Loucy (cell line): Measurements from ENCODE around the gene PRRX1.
A peak's percentile ranks its signal among the peaks of the same experiment; 100 is the strongest.

Experiments
- H2AFZ ChIP-seq: fragments of 200-600 bp; sonication (generic); 2 replicates; pipeline ENCODE4 v1.6.0; 2016; ENCODE audit warnings: antibody characterized with exemption, mild to moderate bottlenecking, low read length, moderate library complexity
- H3F3A ChIP-seq: fragments of 200-600 bp; 2 replicates; pipeline ENCODE4 v1.6.0; 2016; ENCODE audit warnings: antibody characterized with exemption, low read depth, mild to moderate bottlenecking
- H3K27me3 ChIP-seq: fragments of 200-600 bp; sonication (generic); 2 replicates; pipeline ENCODE4 v1.6.1; 2014; ENCODE audit warnings: low read length, mild to moderate bottlenecking; ENCODE audit not compliant: insufficient read depth, poor library complexity, severe bottlenecking
- H3K36me3 ChIP-seq: fragments of 200-600 bp; sonication (generic); 2 replicates; pipeline ENCODE4 v1.6.1; 2016; ENCODE audit warnings: low read length; ENCODE audit not compliant: insufficient read depth
- H3K4me1 ChIP-seq: fragments of 200-600 bp; sonication (generic); 2 replicates; pipeline ENCODE4 v1.5.1; 2014; ENCODE audit warnings: low read length, mild to moderate bottlenecking; ENCODE audit not compliant: insufficient read depth, poor library complexity, severe bottlenecking
- H3K4me2 ChIP-seq: fragments of 200-600 bp; sonication (generic); 2 replicates; pipeline ENCODE4 v1.6.0; 2014; ENCODE audit warnings: antibody characterized with exemption, low read length, low read depth, mild to moderate bottlenecking; ENCODE audit not compliant: poor library complexity, severe bottlenecking
- H3K4me3 ChIP-seq: fragments of 200-600 bp; sonication (generic); 2 replicates; pipeline ENCODE4 v1.5.1; 2014; ENCODE audit warnings: low read length, mild to moderate bottlenecking, mixed read lengths; ENCODE audit not compliant: poor library complexity, severe bottlenecking
- H3K79me2 ChIP-seq: fragments of 200-600 bp; sonication (generic); 2 replicates; pipeline ENCODE4 v1.6.1; 2014; ENCODE audit warnings: low read length; ENCODE audit not compliant: insufficient read depth
- H3K9ac ChIP-seq: fragments of 200-600 bp; sonication (generic); 2 replicates; pipeline ENCODE4 v1.6.0; 2014; ENCODE audit warnings: mild to moderate bottlenecking, low read depth, low read length, moderate library complexity; ENCODE audit not compliant: poor library complexity, severe bottlenecking
- H3K9me2 ChIP-seq: fragments of 200-600 bp; sonication (generic); replicated peaks from 2 replicates; pipeline ENCODE4 v1.6.1; 2016; ENCODE audit warnings: low read depth, low read length, mixed read lengths
- H3K9me3 ChIP-seq: fragments of 200-600 bp; sonication (generic); 2 replicates; pipeline ENCODE4 v1.6.1; 2014; ENCODE audit warnings: mild to moderate bottlenecking, antibody characterized with exemption, low read length, low read depth; ENCODE audit not compliant: insufficient read depth
- H4K20me1 ChIP-seq: fragments of 200-600 bp; sonication (generic); 2 replicates; pipeline ENCODE4 v1.6.0; 2014; ENCODE audit warnings: antibody characterized with exemption, low read length, mild to moderate bottlenecking; ENCODE audit not compliant: insufficient read depth, poor library complexity, severe bottlenecking
- EZH2phosphoT487 ChIP-seq: fragments of 200-600 bp; IDR thresholded peaks from 2 replicates; pipeline ENCODE4 v1.6.1; 2018; ENCODE audit warnings: antibody characterized with exemption, mild to moderate bottlenecking, moderate library complexity, borderline replicate concordance
- TF ChIP-seq, protein P1 (sequence below): fragments of 200-600 bp; sonication (generic); conservative IDR thresholded peaks from 2 replicates; pipeline ENCODE4 v1.5.1; 2014; ENCODE audit warnings: mild to moderate bottlenecking, antibody characterized with exemption, low read length

The PRRX1 gene

DNA sequence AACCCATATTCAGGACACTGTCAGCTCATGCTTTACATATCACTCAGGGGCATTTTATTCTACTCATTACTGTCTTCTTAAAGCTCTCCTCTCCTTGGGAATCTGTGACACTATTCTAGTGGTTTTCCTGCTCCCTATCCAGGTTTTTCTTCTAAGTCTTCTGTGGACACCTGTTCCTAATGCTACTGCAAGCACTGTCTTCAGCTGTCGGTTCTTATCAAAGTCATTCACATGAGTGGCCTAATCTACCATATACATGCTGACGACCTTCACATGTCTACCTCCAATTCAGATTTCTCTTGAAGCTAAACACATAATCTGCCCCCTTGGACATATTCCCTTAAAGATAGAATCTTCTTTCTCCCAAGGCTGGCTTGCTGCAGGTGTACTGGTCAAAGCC, 39.8 kb upstream of the PRRX1 start:
- Histone ChIP-seq H3K4me2 (no peak overlapping the region), H3K4me3 (no peak overlapping the region)

DNA sequence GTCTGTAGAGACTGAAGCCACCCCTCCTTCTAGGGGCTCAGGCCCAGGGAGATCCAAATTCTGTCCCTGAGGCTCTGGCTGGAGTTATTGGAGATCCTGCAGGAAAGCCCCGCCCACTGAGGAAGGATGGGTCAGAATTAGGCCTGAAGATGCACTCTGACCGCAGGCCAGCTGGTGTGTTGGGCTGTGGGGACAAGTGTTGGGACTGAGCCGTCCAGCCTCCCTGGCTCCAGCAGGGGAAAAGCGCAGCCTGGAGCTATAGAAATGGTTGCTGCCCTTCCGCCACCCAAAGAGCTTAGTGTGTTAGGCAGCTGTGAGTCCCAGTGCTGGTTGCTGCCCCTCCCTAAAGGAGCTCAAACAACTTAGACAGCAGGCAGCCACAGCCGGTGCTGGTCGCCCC, 33.0 kb upstream of the PRRX1 start:
- Histone ChIP-seq H3K36me3 (no peaks in the 10 kb centered on the region), H3K9me2 (no peaks in the 10 kb centered on the region), H3K4me3 (no peak overlapping the region), H4K20me1 (no peaks in the 10 kb centered on the region), H3K9ac (no peak overlapping the region), H3K79me2 (no peaks in the 10 kb centered on the region), H2AFZ (no peak overlapping the region), H3K4me1 (peaks cover 10% of the 10 kb centered on the region), H3K27me3 (no peaks in the 10 kb centered on the region), H3K9me3 (no peaks in the 10 kb centered on the region), H3K4me2 (no peak overlapping the region), H3F3A (no peaks in the 10 kb centered on the region)
- TF ChIP-seq, protein P1, sequence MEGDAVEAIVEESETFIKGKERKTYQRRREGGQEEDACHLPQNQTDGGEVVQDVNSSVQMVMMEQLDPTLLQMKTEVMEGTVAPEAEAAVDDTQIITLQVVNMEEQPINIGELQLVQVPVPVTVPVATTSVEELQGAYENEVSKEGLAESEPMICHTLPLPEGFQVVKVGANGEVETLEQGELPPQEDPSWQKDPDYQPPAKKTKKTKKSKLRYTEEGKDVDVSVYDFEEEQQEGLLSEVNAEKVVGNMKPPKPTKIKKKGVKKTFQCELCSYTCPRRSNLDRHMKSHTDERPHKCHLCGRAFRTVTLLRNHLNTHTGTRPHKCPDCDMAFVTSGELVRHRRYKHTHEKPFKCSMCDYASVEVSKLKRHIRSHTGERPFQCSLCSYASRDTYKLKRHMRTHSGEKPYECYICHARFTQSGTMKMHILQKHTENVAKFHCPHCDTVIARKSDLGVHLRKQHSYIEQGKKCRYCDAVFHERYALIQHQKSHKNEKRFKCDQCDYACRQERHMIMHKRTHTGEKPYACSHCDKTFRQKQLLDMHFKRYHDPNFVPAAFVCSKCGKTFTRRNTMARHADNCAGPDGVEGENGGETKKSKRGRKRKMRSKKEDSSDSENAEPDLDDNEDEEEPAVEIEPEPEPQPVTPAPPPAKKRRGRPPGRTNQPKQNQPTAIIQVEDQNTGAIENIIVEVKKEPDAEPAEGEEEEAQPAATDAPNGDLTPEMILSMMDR = no peak
- no peak for TF ChIP-seq EZH2phosphoT487

More for the DNA sequence above, 39.8 kb upstream of the PRRX1 start:
- Histone ChIP-seq H2AFZ (no peak overlapping the region), H4K20me1 (no peaks in the 10 kb centered on the region), H3K9ac (no peak overlapping the region), H3K36me3 (no peaks in the 10 kb centered on the region), H3K27me3 (no peaks in the 10 kb centered on the region), H3K9me2 (no peaks in the 10 kb centered on the region), H3K4me1 (no peaks in the 10 kb centered on the region), H3K9me3 (no peaks in the 10 kb centered on the region), H3K79me2 (no peaks in the 10 kb centered on the region), H3F3A (no peaks in the 10 kb centered on the region)
- TF ChIP-seq EZH2phosphoT487 = no peak
- TF ChIP-seq, protein P1 = no peak

DNA sequence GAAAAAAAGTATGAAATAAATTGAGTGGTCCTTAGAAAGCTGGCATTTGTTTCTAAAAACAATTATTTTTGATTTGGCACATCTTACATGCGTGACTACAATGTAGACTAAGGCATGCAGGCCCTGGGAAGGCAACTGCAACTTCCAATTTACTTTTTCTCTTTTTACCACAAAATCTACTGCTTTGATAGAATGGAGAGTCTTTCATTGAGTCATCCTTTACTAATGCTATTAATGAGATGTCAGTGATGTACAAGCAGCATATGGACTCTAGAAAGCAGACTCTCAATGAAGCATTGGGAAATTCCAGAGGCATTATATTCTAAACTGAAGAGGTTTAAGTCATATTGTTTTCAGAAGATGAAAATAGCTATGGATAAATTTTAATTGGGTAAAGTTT, 29.6 kb upstream of the PRRX1 start:
- TF ChIP-seq, protein P1 = no peak
- no peak for TF ChIP-seq EZH2phosphoT487
- Histone ChIP-seq H3K4me1 (peaks cover 10% of the 10 kb centered on the region), H3K27me3 (no peaks in the 10 kb centered on the region), H3K9me2 (no peaks in the 10 kb centered on the region), H4K20me1 (no peaks in the 10 kb centered on the region), H3K4me3 (no peak overlapping the region), H3F3A (no peaks in the 10 kb centered on the region), H3K36me3 (no peaks in the 10 kb centered on the region), H3K4me2 (no peak overlapping the region), H3K9ac (no peak overlapping the region), H3K9me3 (no peaks in the 10 kb centered on the region), H2AFZ (peak overlapping the region; percentile 75; the same call in 1 of the 2 replicates), H3K79me2 (no peaks in the 10 kb centered on the region)
